Measurements from ENCODE around the gene OSCP1. TPM values are rescaled to one million over a fixed set of nuclear protein-coding genes. Genes with fewer than 3 reads are reported as not detected.

The OSCP1 gene
- total RNA-seq, 1 donor from 2014 or later, result 4.0 TPM

GRCh38 chr1:36397378-36398230 lies 52.6 kb downstream of the OSCP1 start, which contains the start of gene LSM10:
TSS of gene LSM10 (minus strand) at chr1:36397908. CDS start at chr1:36394129, 3,779 bp downstream.
- H3K4me3 ChIP-seq (ENCODE audit: low read depth, low read length), result peak within 1 kb of the TSS; percentile 83
- no peak for DNase-seq (ENCODE audit: low read depth)
- TF ChIP-seq, protein P1, sequence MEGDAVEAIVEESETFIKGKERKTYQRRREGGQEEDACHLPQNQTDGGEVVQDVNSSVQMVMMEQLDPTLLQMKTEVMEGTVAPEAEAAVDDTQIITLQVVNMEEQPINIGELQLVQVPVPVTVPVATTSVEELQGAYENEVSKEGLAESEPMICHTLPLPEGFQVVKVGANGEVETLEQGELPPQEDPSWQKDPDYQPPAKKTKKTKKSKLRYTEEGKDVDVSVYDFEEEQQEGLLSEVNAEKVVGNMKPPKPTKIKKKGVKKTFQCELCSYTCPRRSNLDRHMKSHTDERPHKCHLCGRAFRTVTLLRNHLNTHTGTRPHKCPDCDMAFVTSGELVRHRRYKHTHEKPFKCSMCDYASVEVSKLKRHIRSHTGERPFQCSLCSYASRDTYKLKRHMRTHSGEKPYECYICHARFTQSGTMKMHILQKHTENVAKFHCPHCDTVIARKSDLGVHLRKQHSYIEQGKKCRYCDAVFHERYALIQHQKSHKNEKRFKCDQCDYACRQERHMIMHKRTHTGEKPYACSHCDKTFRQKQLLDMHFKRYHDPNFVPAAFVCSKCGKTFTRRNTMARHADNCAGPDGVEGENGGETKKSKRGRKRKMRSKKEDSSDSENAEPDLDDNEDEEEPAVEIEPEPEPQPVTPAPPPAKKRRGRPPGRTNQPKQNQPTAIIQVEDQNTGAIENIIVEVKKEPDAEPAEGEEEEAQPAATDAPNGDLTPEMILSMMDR (conservative IDR thresholded peaks at IDR 0.05; ENCODE audit: low read depth, low read length), result no peak

DNA sequence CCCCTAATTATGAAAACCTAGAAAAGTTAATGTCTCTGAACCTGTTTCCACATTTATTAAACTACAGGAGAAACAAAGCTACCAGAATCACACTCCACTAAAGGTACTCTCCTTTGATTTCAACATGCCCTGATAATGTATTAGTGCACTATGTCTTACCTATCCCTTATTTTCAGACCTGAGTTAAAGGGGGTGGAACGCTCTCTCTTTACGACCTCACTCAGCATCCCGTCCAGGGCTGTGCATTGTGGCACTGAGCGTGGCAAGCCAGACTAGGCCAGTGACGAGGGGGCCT lies 53.2 kb downstream of the OSCP1 start:
- TF ChIP-seq, protein P1 (conservative IDR thresholded peaks at IDR 0.05; ENCODE audit: low read depth, low read length), result no peak
- H3K4me3 ChIP-seq (ENCODE audit: low read depth, low read length), result peak overlapping the region; percentile 83
- no peak for DNase-seq (ENCODE audit: low read depth)

DNA sequence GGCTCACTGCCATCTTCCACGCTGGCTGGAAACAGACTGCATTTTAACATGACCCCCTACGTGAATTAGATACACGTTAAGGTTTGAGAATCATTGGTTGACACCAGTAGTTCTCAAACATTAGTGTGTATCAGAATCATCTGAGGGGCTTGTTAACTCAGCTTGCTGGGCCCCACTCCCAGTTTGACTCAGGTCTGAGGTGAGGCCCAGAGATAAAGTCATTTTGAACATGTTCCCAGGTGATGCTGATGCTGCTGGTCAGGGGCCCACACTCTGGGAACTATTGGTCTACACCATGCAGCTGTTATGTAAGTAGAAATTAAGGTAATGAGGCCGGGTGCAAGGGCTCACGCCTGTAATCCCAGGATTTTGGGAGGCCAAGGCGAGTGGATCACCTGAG lies 53.9 kb downstream of the OSCP1 start:
- H3K4me3 ChIP-seq (ENCODE audit: low read depth, low read length), result no peak overlapping the region
- no peak for DNase-seq (ENCODE audit: low read depth)
- TF ChIP-seq, protein P1 (conservative IDR thresholded peaks at IDR 0.05; ENCODE audit: low read depth, low read length), result no peak

GRCh38 chr1:36393686-36394085 lies 56.6 kb downstream of the OSCP1 start:
- H3K4me3 ChIP-seq (ENCODE audit: low read depth, low read length), result no peak overlapping the region
- no peak for DNase-seq (ENCODE audit: low read depth)
- TF ChIP-seq, protein P1 (conservative IDR thresholded peaks at IDR 0.05; ENCODE audit: low read depth, low read length), result no peak

- no peak overlapping the region for H3K4me3 ChIP-seq (ENCODE audit: low read depth, low read length)
- TF ChIP-seq, protein P1 (conservative IDR thresholded peaks at IDR 0.05; ENCODE audit: low read depth, low read length), result no peak
- DNase-seq (ENCODE audit: low read depth), result no peak
Measured at GRCh38 chr1:36392836-36393235, 57.4 kb downstream of the OSCP1 start.

- TF ChIP-seq, protein P1 (conservative IDR thresholded peaks at IDR 0.05; ENCODE audit: low read depth, low read length), result no peak
- DNase-seq (ENCODE audit: low read depth), result no peak
- H3K4me3 ChIP-seq (ENCODE audit: low read depth, low read length), result no peak overlapping the region
Measured at GRCh38 chr1:36391271-36391670, 59.0 kb downstream of the OSCP1 start.

GRCh38 chr1:36390411-36390810 lies 59.8 kb downstream of the OSCP1 start:
- no peak overlapping the region for H3K4me3 ChIP-seq (ENCODE audit: low read depth, low read length)
- TF ChIP-seq, protein P1 (conservative IDR thresholded peaks at IDR 0.05; ENCODE audit: low read depth, low read length), result no peak
- no peak for DNase-seq (ENCODE audit: low read depth)

Measured in epithelial cell of proximal tubule (primary cell).